HG03066 (cell line): ENCODE data around the gene TNFRSF14.
"Not testable (repeated sequence)": the region's sequence is repeated elsewhere in the genome, so short reads cannot be mapped to it uniquely, and the experiment has no call there.

Experiments used
- ATAC-seq: cut with Tn5 transposase; IDR thresholded peaks from one replicate; pipeline ENCODE4 v1.9.1; 2021; ENCODE audit warnings: low read depth; ENCODE audit not compliant: unreplicated experiment

The TNFRSF14 gene

DNA sequence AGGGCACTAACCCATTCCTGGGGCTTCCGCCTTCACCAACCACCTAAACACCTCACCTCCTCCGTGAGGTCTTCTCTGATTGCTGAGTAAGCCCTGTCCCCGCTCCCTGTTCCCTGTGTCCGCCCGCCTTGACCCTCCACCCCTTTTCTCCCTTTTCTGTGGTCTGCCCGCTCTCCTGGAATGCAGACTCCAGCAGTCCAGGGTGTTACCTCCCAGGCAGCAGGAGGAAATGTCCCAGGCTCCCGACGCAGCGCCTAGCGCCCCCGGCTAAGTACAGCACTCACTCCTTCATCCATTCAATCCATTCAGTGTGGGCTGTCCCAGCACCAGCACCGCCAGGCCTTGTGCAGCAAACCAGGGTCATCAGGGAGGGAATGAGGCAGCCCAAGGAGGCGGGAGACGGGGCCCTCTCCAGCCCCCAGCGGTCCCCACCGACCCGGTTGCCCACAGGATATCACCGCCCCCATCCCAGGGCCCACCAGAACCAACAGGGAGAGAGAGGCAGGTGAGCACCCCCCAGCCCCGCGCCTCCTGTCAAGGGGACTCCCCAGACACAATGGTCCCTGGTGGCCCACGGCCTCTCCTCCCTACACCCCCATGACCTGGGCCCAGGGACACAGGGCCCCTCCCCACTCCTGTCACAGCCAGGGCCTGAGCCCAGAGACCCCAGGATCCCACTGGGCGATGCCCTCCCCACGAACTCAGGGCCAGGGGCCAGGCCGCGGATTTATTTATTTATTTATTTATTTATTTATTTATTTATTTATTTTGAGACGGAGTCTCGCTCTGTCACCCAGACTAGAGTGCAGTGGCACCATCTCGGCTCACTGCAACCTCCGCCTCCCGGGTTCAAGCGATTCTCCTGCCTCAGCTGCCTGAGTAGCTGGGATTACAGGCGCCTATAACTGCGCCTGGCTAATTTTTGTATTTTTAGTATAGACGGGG, 10.2 kb downstream of the TNFRSF14 start:
- no peak for ATAC-seq

DNA sequence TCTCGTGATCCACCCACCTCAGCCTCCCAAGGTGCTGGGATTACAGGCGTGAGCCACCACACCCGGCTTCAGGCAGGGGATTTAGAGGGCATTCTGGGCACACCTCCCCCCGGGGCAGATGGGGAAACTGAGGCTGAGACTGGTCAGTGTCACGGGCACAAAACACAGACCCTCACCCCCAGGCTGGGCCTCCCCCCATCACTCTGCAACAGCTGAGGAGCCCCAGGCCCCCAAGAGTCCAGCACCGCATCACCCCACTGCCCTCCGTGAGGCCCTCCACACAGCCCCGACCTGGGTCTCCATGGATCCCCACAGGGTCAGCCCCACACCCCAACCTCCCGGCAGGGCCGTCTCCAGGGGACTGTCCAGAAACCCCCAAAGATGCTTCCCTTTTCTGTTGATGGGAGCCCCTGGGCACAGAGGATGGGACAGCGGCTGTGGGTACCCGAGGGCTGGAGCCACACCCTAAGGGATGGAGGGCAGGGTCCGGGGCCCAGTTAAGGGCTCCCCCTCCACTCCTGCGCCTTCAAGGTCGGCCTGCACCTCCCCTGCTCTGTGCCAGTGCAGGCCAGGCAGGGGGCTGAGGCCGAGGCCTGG, 11.0 kb downstream of the TNFRSF14 start:
- no peak for ATAC-seq

DNA sequence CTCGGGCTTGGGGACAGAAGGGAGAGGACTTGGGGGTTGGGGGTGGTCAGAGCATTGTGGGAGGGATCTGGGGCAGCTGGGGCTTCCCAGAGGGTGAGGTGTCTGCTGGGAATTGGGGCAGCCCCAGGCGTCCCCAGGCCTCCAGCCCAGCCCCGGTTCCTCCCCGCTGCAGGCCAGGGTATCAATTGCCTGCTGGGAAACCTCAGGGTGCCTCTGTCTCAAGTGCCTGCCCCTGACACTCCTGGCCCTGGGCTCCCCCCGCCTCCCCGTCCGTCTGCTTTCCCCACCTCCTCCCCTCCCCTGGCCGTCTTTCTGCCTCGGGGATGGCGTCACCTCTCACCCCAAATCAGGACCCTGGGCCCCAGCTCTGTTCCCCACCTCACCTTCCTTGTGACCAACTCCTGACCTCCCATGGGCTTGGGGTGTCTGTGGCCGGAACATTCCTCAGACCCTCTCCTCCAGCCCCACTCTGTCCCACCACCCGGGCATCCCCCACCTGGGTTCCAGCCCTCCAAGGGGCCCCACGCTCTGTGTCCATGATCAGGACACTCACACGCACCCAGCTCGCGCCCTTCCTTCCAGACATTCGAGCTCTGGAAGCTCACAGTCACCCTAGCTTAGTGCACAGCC, 12.1 kb downstream of the TNFRSF14 start:
- ATAC-seq: not testable (repeated sequence)

DNA sequence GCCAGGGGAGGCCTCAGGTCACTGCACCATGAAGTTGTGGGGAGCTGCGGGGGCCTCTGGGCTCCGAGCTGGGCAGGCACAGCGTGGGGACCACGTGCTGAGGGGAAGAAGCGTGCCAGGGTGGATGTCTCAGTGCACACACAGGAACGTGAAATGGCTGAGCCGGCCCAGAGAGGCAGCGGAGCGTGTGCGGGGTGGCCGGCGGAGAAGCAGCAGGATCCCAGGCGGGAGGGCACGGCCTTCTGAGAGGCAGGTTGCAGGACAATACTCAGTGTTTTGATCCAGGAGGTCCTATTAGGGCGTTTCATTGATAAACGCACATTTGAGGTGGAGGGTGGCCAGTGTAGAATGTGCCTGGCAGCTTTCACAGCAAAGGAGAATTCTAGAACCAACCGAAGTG, 12.9 kb downstream of the TNFRSF14 start:
- ATAC-seq: no peak

DNA sequence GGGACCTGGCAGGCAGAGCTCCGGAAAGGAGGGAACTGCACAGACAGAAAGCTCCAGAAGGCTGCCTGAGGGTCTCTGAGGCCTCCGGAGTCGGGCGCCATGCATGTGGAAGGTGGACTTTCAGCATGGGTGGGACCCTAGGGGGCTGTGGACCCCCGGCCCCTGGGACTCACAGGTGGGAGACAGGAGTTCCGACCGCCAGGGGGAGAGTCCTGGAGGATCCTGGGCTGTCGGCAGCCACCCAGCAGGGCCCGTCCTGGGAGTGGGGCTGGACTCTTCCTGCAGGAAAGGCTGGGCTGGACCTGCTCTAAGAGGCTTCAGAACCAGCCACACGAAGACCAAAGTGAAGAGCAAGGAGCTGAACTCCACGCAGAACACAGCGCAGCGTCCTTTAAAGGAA, 13.5 kb downstream of the TNFRSF14 start:
- not testable (repeated sequence) for ATAC-seq

DNA sequence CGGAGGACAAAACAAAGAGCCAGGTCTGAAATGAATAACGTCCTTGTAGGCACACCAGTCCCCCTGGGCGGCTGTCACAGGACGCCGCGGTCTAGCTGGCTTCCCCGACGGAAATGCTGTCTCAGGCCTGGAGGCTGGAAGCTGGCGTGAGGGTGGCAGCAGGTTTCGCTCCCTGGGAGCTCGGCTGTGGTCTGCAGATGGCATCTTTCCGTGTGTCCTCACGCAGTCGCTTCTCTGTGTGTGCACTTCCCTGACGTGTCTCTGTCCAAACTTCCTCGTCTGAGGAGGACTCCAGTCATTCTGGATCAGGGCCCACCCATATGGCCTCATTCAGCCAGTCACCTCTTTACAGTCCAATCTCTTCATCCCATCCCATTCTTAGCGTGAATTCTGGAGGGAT, 14.2 kb downstream of the TNFRSF14 start:
- no peak for ATAC-seq

DNA sequence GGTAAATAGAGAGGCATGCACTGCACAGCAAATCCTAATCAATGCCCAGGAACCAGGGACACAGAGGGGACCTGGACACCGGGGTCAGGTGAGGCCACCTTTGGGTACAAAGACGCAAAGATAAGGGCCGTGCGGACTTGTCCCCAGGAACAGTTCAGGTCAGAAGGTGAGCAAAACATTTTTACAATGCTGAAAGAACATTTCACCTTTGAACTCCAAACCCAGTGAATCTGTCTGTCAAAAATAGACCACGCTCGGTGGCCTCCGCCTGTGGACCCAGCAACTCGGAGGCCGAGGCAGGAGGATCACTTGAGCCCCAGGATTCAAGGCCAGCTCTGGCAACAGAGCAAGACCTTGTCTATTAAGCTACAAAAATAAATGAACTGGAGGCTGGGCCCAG, 15.2 kb downstream of the TNFRSF14 start:
- no peak for ATAC-seq

DNA sequence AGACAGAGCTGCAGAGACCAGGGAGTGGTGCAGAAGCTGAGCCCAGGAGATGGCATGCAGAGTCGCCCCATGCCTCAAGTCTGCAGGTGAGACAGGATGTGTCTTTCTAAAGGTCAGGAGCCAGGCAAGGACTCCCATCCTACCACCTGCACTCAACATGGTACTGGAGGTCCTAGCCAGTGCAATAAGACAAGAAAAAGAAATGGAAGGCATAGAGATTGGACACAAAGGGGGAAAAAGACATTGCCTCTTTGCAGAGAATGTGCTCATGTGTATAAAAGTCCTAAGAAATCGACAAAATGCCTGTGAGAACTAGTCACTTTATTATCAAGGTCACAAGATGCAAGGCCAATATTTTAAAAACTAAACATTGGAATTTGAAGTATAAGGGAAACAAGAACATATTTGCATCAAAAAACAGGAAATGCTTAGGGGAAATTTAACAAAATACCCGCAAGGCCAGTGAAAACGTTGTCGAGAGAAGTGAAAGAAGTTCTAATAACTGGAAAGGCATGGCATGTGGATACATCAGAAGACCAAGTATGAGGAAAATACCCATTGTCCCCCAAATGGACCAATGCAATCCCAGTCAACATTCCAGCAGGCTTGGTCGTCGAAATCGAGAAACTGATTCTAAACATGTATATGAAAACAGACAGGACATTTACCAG, 17.2 kb downstream of the TNFRSF14 start:
- ATAC-seq: no peak

DNA sequence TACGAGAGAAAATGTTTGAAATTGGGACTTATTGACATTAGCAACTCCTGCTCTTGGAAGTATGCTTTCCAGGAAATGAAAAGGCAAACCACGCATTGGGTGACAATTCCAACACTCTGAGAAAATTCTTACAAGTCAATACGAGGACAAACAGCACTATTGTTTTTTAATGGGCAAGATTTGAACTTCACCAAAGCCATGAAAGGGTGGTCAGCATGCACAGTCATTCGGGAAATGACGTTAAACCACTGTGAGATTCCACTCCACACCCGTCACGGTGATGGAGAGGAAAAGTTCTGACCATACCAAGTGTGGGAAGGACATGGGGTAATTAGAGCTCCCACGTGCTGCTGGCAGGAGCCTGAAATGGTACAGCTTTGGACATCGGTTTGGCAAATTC, 18.2 kb downstream of the TNFRSF14 start:
- ATAC-seq: no peak

DNA sequence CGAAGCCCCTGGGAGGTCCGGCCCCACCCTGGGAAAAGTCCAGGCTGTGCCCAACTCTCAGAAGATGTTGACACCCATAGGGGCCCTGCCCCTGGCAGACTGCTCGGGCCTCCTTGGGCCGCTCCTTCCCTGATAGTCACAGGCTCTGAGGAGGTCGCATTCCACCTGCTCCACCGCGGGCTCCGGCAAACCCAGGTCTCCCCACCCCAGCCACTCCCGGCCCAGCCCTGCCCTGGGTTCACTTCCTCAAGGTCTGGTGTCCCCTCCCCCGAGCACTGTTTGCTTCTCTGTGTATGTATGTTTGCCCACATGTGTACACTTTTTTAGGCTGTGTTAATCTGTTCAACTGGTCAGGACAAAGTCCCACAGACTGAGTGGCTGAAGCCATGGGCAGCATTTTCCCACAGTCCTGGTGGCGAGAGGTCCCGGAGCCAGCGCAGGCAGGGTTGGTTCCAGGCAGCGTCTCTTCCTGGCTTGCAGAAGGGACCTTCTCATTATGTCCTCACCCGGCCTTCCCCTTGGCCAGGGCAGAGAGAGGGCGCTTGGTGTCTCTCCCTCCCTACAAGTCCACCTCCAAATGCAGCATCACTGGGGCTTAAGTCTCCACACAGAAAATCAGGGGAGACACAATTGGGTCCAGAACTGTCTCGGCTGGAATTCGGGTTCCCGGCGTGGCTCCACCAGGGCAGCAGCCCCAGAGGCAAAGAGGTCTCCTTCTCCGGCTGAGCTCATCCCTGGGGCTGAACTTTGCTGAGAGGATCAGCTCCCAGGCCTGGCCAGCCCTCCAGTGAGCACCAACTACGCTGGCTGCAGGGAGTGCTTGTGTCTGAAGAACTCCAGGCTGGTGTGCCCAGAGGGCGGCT, 19.9 kb downstream of the TNFRSF14 start:
- no peak for ATAC-seq

DNA sequence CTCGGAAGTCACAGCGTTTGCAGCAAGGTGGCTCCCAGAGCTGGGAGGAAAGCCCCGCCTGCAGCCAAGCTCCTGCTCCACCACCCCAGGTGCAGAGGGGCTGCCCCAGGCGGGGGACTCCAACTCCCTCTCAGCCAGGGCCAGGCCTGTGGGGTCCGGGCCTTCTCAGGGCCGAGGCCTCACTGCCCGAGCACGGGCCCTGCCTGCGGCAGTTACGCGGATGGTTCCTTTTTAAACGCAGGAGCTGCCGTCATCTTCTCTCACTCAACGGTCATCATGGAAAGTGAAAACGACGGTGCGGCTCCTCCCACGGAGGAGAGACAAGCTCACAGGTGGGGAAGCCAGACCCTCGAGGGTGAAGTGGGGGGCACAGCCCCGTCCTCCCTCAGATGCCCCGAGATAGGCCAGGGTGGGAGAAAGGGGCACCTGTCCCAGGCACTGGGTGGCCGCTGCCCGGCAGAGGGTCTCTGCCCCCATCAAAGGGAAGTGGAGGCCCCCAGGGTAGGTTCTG, 21.4 kb downstream of the TNFRSF14 start:
- peak; percentile 27 for ATAC-seq

DNA sequence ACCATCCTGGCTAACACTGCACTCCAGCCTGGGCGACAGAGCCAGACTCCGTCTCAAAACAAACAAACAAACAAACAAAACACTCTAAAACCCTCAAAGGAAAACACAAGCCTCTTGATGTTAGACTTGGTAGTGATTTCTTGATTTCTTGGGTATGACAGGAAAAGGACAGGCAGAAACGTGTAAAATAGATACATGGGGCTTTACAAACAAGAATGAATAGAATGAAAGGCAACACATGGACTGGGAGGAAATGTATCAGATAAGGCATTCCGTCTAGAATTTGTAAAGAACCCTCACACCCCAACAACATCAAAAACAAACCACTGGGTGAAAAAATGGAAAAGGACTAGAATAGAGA, 22.6 kb downstream of the TNFRSF14 start:
- no peak for ATAC-seq

DNA sequence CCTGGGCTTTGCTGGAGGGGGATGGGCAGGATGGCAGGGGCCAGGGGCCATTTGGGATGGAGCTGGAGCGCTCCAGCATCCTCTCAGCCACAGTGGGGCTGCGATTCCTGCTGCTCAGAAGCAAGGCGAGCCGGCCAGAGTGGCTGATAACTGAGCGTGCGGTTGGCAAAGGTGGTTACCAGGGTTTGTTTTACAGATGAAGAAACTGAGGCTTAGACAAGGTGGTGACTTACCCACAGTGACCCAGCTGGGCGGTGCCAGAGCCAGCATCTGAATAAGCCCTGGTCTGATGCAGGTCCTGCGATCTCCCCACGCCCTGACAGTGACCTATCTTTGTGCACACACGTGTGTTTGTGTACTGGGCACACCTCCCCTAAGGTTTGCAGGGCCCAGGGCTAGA, 24.5 kb downstream of the TNFRSF14 start:
- ATAC-seq: no peak

DNA sequence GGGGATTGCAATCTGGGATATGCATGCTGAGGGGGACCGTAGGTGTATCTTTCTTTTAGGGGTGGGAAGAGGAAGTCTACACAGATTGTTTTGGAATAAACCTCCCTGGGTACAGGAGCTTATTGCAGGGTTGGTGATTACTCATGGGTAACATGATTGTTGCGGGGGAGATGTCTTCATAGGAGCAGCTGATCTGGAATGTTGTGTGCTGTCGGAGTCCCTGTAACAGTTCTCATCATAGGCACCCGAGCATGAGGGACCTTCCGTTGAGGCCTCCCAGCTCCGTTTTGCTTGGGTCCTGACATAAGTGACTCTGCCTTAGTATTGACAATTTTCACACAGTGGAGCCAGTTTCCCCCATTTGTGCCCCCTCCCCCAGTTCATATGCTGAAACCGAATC, 26.2 kb downstream of the TNFRSF14 start:
- no peak for ATAC-seq

DNA sequence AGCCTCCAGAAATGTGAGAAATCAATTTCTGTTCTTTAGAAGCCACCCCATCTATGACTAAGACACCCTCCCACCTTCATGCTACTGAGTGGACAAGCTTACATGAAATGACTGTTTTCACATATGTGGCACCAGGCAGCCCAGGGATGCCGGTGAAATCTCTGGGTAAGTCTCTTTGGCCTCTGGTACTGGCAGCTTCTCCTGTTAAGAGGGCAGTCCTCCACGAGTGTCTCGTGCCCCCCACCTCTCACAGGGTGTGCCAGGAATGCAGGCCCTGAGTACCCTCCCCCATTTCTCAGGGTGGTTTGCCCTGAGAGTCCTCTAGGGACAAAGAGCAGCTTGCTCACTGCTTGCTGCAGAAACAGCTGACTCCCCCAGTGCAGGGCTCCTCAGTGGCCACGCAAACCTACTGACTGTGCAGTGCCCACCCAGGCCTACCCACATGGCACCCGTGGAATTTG, 27.2 kb downstream of the TNFRSF14 start:
- no peak for ATAC-seq

DNA sequence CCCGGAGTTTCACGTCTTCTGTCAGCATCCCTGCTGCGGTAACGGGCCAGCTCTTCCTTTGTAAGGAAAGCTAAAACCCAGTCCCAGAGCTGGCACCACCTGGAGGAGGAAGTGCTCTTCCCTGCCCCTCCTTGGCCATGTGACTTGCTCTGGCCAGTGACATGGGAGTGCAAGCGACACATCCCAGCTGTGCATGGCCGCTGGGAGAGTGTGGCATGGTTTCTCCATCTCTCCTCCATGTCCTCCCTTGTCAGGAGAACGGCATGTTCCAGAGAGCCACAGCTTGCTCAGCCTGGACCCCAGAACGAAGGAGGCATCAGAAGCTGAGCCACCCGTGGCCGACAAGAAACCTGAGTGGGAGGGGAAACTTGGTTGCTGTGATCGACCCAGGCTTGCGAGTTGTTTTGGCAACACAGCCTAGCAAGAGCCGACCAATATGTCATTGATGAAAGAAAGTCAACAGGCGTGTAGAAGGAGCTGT, 27.7 kb downstream of the TNFRSF14 start:
- ATAC-seq: no peak

DNA sequence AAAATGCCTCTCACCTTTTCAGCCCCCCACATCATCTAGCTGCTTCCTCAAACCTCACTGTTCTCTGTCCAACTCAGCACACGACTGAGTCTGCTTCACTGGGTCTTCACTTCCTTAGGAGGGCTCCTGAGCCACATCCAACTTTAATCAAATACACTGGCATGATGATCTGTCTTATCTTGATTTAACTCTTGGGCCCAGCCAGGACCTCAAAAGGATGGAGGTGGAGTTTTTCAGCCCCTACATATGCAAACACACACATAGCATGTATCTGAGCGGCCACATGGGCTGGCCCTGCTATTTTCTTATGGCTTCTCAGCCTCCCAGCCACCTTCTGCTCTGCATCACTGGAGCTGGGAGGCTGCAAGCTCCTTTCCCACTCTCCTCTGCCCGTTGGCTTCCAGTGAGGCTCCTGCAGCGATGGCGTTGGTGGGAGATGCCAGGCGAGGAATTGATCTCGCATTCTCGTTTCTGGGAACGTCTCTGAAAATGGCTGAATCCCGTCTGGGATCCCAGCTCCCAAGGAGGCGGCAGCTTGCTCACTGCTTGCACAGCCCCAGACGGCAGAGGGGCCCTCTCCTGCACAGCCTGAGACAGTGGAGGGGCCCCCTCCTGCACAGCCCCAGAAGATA, 28.6 kb downstream of the TNFRSF14 start:
- no peak for ATAC-seq

DNA sequence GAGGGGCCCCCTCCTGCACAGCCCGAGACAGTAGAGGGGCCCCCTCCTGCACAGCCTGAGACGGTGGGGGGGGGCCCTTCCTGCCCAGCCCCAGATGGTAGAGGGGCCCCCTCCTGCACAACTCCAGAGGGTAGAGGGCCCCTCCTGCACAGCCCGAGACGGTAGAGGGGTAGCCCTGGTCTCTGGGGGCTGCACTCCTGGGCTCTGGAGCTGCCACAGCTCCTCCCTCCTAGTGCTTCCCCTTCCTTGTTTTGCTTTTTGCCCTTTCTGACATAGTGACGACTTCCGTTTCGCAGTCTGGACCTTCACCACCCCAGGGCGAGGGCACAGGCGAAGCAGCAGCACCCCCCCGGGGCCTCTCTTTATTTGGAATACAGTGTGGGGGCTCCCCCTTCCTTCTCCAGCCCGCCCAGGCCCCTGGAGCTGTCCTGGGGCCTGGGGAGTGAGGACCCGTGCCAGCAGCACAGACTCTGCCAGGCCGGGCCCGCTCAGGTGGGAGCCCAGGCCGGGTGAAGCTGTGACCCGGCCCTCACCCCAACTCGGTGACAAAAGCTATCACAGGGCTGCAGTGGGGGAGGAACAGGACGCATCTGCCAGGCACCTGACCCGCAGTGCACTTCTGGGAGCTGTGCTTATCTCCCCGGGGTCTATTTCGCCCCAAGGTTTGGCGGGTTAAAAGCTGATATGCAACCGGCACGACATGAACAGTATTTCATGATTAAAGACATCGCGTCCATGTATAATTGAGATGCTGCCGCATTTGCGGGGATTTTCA, 29.3 kb downstream of the TNFRSF14 start:
- ATAC-seq: peak; percentile 42
